Measurements from ENCODE around the gene CDK5.
"Not testable (repeated sequence)": the region's sequence is repeated elsewhere in the genome, so short reads cannot be mapped to it uniquely, and the experiment has no call there.

The CDK5 gene

GRCh38 chr7:151013356-151013732 lies 44.4 kb downstream of the CDK5 start:
- DNase-seq = no peak

GRCh38 chr7:151012911-151013347 lies 44.8 kb downstream of the CDK5 start:
- DNase-seq = no peak

DNA sequence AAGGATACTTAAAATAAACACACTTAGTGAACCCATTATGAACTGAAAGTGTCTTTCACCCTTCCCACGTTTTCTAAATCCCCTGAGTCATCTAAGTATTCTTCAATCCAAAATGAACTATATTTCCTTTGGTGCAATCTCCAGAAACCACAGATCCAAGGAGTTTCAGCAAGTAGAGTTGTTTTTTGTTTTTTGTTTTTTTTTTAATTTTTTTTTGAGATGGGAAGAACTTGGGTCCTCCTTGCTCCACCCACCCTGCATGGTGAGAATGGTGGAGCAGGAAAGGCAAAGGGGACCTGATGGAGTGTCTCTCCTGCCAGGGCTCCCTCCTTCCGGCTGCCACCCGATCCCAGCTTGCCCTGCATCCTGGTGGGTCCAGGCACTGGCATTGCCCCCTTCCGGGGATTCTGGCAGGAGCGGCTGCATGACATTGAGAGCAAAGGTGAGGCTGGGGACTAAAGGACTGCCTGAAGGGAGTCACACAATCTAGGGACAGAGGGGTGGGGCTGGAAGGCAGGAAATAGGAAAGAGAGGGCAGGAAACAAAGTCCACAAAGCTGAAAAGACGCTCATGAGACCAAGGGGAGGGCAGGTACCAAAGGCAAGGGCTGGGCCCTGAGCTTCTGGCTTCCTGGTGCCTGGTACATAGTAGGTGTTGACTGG lies 45.5 kb downstream of the CDK5 start:
- no peak for DNase-seq

DNA sequence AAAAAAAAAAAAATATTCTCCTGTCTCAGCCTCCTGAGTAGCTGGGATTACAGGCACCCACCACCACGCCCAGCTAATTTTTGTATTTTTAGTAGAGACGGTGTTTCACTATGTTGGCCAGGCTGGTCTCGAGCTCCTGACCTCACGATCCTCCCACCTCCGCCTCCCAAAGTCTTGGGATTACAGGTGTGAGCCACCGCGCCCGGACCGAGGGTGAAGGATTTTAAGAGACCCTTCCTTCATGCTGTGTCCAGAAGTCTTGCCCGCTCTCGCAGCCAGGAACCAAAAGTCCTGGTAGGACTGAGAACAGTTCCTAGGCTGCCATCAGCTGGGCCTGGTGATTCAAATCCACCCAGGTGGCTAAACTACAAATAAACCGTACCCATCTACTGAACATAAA lies 46.1 kb downstream of the CDK5 start:
- not testable (repeated sequence) for DNase-seq

DNA sequence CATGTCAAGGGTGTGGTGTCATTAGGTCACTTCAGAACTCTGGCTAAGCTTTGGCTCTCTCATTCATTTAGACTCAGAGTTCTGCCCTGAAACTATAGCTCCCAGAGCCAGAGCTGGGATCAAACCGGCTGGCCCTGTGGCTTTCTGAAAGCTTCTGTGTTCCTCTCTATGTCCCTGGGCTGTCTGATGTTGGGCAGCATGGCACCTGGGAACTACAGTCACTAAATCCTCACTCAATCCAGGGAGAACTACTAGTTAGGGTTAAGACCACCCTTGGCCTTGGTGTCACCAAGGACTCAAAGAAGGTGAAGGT lies 46.6 kb downstream of the CDK5 start:
- DNase-seq = no peak

GRCh38 chr7:151010307-151011096 lies 47.2 kb downstream of the CDK5 start:
- no peak for DNase-seq

DNA sequence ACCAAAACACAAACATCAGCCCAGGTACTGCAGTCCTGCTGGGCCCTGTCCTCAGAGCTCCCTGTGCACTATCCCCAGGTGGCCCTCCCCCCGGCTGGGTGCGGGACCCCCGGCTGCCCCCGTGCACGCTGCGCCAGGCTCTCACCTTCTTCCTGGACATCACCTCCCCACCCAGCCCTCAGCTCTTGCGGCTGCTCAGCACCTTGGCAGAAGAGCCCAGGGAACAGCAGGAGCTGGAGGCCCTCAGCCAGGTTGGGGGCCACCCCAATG lies 47.7 kb downstream of the CDK5 start:
- no peak for DNase-seq

- no peak for DNase-seq
Measured at GRCh38 chr7:151009327-151010036, 48.2 kb downstream of the CDK5 start.

GRCh38 chr7:151008511-151009323 lies 49.0 kb downstream of the CDK5 start:
- DNase-seq = peak in 1 of 2 experiments; percentile 8

- no peak for DNase-seq
Measured at GRCh38 chr7:151008143-151008510, 49.6 kb downstream of the CDK5 start.

DNA sequence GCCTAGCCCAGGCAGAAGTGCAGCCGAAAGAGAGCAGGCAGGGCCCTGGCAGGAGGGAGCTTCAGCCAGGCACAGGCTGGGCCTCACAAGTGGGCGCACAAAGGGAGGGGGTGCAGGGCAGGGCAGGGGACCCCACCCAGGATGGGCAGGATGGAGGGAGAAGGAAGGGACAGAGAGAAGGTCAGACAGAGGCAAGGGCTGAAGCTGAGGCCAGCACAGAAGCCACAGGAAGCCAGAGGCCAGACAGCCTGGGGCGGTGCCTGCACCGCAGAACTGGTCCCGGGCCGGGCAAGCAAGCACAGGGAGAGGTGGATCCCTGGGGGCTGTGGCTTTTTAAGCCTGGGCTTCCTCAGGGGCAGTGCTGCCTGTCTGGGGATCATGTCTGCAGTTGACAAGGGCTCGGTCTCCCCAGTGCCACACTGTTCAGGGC lies 50.2 kb downstream of the CDK5 start:
- no peak for DNase-seq

DNA sequence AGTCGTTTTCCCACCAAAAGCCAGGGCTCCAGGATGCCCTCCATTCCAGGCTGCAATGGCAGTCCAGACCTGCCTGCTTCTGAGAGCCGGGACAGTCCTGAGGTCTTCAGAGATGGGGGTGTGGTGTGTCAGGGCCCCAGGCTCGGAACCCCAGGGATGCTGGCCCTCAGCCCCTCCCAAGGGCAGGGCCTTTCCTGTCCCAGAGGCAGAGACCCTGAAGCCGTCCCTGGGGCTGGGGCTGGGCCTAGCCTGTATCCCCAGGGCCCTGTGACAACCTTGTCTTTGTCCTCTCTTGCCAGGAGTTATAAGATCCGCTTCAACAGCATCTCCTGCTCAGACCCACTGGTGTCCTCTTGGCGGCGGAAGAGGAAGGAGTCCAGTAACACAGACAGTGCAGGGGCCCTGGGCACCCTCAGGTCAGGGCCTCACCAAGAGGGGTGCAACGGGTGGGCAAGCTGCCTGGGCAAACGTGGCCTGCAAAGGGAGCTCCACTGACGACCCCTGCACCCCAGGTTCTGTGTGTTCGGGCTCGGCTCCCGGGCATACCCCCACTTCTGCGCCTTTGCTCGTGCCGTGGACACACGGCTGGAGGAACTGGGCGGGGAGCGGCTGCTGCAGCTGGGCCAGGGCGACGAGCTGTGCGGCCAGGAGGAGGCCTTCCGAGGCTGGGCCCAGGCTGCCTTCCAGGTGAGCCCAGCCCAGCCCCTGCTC lies 51.0 kb downstream of the CDK5 start:
- DNase-seq = no peak

GRCh38 chr7:151005566-151005965 lies 52.1 kb downstream of the CDK5 start:
- no peak for DNase-seq
